Uterus (tissue), 2 donors: ENCODE data around the gene GAPVD1.

ENCODE experiments used
- POLR2A ChIP-seq, 2 donors: fragments of 450-650 bp; IDR thresholded peaks; one replicate each; pipeline ENCODE4 v1.6.1; 2016; ENCODE audit warnings: antibody characterized with exemption in 2 of 2, mild to moderate bottlenecking in 1 of 2, moderate library complexity in 1 of 2
- TF ChIP-seq, protein P1 (sequence below), 4 experiments: fragments of 200-600 bp in 2 of 4; fragments of 450-650 bp in 2 of 4; sonication (generic) in 2 of 4; IDR thresholded peaks; one replicate each; pipeline ENCODE4 v1.5.1; 2016 to 2019; ENCODE audit warnings: antibody characterized with exemption in 4 of 4, mild to moderate bottlenecking in 2 of 4, moderate library complexity in 1 of 4

DNA sequence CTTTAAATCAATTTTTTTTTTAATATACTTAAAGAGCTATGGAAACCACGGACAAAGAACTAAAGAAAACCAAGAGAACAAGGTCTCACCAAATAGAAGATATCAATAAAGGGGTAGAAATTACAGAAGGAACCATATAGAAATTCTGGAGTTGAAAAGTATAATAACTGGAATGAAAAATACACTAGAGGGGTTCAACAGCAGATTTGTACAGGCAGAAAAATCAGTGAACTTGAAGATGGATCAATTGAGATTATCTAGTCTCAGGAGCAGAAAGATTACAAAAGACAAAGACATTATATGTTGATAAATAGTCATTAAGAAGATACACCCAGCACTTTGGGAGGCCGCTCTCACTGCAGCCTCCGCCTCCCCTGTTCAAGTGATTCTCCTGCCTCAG is 56.1 kb downstream of the GAPVD1 start:
- TF ChIP-seq, protein P1, sequence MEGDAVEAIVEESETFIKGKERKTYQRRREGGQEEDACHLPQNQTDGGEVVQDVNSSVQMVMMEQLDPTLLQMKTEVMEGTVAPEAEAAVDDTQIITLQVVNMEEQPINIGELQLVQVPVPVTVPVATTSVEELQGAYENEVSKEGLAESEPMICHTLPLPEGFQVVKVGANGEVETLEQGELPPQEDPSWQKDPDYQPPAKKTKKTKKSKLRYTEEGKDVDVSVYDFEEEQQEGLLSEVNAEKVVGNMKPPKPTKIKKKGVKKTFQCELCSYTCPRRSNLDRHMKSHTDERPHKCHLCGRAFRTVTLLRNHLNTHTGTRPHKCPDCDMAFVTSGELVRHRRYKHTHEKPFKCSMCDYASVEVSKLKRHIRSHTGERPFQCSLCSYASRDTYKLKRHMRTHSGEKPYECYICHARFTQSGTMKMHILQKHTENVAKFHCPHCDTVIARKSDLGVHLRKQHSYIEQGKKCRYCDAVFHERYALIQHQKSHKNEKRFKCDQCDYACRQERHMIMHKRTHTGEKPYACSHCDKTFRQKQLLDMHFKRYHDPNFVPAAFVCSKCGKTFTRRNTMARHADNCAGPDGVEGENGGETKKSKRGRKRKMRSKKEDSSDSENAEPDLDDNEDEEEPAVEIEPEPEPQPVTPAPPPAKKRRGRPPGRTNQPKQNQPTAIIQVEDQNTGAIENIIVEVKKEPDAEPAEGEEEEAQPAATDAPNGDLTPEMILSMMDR (IDR thresholded peaks at IDR 0.05), result no peak
- no peak for TF ChIP-seq POLR2A (IDR thresholded peaks at IDR 0.05)
